Smooth muscle cell of the brain vasculature (primary cell): ENCODE results near the gene SRD5A3.
A peak's percentile ranks its signal among the peaks of the same experiment; 100 is the strongest.

Experiments
- DNase-seq: peaks from one replicate; pipeline ENCODE4 v3.0.0-alpha.2; 2012; ENCODE audit warnings: low read depth, low spot score

Gene SRD5A3

DNA sequence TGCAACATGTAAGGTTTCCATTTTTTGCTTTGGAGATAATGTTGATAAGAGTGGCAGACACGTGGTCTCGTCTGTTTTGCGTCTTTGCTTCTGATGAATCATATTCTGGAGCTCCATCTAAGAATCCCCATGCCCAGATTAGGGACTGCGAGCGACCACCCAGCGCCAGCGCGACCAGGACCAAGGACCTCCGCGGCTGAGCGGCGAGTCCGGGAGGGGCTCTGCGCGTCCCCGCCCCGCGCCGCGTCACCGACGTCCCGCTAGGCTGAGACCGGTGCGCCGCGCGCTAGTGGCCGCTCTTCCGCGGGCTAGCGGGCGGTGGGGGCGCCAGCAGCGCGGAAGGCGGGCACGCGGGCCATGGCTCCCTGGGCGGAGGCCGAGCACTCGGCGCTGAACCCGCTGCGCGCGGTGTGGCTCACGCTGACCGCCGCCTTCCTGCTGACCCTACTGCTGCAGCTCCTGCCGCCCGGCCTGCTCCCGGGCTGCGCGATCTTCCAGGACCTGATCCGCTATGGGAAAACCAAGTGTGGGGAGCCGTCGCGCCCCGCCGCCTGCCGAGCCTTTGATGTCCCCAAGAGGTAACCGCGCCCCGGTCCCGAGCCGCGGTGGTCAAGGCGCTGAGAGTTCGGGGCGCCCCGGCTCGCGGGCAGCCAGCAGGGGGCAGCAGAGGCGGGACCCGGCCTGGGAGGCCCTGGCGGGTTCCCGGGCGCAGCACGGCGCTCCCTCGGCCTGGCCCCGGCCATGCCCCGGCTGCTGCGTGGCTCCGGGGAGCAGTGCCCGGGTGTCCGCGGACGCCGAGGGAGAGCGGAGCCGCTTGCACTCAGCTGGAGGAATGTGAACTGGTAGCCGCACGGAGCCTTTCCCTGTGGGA, at the start of gene SRD5A3:
SRD5A3 (plus strand) TSS at position 263 of the 871 bp plus-strand sequence; CDS start at position 358, 95 bp downstream.
- no peak for DNase-seq

DNA sequence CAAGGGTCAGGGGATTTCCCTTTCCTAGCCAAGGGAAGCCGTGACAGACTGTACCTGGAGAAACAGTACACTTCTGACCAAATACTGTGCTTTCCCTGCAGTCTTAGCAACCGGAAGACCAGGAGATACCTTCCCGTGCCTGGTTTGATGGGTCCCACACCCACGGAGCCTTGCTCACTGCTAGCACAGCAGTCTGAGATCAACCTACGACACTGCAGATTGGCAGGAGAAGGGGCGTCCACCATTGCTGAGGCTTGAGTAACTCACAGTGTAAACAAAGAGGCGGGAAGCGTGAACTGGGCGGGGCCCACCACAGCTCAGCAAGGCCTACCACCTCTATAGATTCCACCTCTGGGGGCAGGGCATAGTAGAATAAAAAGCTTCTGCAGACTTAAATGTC, 48.7 kb upstream of the SRD5A3 start:
- no peak for DNase-seq

DNA sequence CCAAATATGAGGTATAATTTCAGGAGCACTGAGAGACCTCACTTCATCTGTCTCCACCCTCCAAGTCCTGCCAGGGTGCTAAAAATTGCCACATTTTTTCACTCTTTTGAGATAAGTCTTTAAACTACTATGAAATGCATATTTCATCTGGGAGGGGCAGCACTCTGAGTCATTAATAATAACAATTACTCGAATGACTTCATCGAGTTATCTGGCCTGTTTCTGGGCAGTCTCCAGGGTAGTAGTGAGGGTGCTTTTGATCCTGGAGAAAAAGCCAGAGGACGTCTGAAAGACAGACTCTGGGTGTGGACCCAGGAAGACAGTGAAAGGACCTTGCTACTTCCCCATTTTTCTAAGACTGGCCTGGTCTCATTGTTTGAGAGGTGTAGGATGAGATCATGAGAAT, 42.3 kb upstream of the SRD5A3 start:
- no peak for DNase-seq

DNA sequence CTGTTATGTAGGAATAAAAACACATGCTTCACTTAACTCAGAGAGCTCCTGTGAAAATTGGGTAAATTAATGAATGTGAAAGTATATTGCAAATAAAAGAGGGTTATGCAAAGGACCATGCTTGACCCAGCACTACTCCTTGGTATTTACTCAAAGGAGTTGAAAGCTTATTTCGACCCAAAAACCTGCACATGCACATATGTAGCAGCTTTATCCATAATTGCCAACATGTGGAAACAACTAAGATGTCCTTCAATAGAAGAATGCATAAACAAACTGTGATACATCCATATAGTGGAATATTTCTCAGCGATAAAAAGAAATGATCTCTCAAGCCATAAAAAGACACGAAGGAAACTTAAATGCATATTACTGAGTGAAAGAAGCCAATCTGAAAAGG, 41.7 kb upstream of the SRD5A3 start:
- no peak for DNase-seq

DNA sequence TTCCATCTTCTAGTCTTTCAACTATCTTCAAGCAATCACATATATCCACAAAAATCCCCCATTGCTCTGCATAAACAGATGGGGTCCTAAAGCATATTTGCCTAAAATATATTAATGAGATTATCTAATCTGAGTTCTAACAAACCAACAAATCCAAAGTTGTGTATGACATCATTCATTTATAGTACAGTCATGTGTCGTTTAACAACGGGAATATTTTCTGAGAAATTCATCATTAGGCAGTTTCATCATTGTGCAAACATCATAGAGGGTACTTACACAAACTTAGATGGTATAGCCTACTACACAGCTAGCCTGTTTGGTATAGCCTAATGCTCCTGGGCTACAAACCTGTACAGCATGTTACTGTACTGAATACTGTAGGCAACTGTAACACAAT, 38.0 kb upstream of the SRD5A3 start:
- no peak for DNase-seq

DNA sequence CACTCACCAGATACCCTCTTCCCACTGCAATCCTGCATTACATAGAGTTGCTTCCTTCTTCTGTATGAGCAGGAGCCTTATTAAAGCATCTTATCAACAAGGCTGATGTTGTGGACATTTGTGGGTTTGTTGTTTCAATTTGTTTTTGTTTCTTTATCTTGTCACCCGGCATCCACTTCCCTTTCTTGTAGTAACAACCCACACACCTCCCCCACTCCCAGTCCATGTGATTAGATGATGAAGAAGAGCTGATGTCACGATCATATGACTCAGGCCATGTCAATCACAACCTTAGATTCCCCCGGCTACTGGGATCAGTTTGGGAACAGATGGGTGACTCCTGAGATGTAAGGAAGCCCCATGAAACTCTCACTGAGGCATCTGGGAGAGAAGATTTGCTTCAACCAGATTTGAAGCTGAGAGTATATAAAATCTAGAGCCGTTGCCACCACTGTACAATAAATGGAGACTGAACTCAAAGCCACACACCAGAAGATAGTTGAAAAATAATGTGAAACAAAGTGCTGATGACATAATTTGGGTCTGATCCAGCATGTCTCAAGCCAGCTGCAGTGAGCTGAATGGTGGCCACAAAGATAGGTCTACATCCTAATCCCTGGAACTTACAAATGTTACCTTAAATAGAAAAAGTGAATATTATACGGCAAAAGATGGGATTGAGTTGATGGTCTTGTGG, 34.1 kb upstream of the SRD5A3 start:
- no peak for DNase-seq

DNA sequence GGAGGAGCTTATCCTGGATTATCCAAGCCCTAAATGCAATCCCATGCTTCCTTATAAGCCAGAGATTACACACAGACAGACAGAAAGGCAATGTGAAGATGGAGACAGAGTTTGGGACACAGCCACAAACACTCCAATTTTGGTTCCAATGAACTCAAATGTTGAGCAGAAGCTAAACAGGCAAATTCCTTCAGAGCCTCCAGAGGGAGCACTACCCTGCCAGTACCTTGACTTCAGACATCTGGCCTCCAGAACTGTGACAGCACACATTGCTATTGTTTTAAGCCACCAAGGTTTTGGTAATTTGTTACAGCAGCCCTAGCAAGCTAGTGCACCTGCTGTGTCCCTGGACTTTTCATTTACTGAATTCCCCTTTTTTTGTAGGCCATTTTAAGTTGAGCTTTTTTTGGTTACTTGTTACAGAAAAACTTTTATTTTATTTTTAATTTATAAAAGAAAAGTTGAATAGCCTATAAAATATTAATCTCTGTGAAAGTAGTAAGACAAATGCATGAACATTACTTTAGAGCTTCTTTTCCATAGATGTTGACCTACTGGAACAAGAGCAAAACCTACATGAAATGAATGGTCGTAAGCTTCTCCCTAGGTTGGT, 33.4 kb upstream of the SRD5A3 start:
- DNase-seq: no peak

DNA sequence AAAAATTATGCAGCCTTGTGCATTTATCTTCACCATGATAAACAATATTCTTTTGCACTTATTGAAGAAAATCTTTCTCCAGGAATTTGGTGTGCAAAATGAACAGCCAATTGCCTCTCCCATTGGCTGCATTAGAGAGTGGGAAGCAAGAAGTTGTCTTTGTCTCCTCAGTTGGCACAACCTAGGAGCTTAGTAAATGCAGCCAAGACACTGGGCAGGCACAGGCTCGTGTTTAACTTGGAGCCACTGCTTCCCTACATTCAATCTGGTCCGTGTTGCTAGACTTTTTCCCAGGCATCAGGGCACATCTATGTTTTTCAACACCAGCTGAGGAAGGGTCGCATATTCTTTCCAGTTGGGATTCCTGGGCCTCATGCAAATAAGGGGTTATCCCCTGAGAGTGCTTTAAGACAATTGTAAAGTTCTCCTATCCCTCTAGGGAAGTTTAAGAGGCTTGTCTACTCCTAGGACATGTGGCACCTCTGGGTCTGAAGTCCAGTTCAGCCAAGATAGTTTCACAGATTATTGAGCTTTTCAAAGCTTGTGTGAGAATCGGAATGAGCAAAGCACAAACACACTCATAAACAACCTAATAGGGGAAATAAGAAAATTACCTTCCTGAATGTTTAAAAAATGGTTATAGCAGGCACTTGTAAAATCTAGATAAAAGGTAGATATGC, 31.8 kb upstream of the SRD5A3 start:
- no peak for DNase-seq

DNA sequence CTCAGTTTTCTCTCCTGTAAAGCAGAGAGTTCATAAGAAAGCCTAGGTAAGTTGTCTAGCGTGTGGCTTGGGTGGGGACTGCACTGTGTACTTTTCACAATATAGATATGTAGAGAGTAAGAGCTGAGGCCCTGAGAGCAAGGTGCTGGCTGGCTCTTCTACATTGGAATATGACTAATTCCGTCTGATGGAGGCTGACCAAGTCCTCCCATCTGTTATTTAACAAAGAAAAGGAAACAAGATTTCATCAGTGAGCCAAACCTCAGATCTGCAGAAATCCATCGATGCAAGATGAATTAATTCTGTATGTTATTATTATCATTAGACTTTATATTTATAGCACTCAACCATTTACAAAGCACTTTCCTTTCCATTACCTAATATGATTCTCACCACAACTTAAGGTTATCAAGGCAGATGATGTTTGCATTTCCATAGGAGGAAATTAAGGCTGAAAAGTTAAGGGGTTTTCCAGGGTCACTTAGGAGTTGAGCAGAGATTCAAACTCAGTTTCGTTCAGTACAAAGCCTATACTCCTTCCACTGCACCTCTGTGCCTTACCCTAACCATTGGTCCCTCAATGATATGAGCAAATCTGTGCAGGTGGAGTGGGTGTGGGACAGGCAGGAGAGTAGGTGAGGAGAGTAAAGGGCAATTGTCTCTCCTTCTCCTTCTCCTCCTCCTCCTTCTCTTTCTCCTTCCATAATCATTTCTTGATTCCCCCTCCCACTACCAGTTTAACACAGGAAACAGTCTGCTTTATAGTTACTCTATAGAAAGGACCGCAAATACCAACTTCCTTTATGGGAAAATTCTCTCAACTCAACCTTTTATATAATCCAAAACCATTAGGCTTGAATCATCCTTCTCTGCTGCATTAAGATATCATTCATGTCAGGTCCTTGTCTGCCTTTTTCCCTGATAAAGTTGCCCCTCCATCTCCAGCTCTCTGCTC, 27.6 kb upstream of the SRD5A3 start:
- no peak for DNase-seq

DNA sequence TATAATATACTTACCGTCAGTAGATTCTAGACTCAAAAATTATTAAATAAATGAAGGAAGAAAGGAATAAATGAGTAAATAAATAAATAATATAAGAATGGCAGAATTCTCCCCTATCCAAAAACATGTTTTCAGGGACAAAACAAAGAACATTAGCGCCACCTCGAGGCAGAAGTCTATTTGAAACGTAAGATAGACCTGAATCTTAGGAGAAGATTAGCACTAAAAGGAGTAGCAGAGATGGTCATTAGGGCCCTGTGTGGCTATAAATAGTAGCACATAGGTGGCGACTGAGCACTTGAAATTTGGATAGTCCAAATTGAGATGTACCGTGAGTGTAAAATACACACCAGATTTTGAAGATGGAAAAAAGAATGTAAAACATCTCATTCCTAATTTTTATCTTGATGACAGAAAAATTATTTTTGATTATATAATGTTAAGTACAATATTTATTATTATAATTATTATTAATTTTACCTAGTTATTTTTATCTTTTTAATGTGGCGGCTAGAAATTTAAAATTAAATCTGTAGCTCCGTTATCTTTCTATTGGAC, 24.3 kb upstream of the SRD5A3 start:
- DNase-seq: peak; percentile 73

DNA sequence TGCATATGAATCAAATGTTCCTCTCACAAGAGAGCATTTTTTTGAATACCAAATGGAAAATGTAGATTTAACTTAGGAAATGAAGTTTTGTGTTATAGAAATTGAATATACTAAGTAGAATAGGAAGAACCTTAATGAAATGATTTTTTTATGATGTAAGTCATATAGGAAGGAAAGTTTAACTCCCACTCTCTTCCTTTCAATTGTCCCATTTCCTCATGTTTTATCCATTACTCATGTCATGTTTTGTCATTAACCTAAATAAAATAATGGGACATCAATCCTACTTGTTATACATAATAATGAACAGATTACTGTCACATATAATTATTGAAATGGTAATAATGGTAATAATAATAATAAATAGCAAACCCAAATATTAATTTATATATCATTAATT, 22.7 kb upstream of the SRD5A3 start:
- no peak for DNase-seq

DNA sequence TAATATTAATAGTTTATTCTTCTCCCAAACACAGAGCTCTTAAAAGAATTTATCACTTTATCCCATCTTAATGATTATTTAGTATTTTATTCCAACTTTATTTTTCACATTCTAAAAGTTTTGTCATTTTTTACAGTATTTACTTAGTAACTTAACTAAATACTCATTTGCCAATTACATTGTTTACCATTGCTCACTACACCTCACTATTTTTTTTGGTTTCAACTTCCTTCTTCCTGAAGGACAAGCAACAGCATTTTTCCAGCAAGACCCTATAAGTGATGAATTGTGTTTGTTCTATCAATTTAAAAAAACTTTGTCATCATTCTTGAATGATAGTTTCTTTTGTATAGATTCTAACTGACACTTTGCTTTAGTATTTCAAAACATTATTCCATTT, 19.4 kb upstream of the SRD5A3 start:
- DNase-seq: no peak

DNA sequence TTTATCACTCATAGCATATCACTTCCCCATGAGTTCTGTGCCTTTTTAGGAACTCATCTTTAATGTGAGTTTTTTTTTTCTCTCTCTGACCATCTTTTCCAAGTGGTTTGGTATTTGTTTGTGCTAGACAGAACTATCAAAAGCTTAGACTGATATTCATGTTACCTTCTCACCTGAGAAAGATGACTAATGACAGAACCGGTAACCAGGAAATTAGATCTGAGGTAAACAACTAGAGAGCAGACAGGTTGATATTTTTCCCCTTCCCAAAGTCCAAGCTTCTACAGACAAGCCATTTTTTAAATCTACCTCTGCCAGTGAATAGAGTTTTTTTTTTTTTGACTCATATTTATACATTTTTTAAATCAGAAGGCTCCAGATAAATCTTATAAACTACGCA, 17.0 kb upstream of the SRD5A3 start:
- DNase-seq: no peak

DNA sequence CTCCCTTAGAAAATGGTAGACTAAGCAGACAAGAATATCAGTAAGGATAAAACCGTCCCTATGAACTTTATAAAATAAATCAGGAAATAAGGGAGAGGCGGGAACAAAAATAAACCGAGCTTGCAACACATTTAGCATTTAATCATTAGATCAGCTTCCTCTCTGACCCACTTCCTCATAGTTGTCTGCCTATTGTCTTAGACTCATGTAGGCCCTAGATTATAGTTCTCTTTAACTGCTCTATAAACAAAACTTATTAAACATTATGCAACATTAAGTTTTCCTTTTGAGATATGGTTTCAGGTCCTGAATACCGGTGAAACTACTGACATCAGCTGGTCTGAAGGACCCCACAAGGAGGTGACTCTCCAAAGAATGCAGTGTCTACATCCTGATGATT, 15.8 kb upstream of the SRD5A3 start:
- no peak for DNase-seq

DNA sequence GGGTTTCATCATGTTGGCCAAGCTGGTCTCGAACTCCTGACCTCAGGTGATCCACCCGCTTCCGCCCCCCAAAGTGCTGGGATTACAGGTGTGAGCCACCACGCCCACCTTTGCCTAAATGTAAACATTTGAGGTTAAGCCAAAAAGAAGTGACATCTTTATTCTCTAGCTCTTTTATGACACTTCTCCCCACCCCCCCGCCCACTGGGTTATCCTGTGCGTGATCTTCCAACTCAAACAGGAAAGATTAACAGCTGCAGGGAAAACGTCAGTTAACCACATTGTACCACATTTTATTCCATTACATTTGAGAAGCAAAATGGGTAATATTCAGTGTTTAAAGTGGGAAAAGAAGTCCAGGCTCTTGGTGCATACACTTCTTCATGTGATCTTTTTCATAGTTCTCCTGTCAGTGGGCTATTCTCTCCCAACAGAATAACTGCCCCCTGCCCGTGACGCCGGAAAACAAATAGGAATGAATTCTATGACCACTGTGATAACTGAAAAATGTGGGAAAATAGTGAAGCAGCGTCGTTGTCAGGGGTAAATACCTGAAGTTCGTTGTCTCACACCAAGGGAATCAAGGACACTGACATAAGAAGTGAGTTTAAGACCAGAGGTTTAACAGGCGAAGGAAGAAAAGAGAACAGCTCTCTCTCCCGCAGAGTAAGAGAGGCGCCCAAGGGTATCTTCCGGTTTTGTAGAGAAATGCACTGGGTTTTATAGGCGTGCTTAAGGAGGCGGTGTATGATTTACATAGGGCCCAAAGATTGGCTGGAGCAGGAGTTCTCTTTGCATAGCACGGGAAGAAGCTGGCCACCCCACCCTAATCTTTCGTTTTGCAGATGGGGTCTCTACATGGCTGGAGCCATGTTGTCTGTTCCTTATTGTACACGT, 9.7 kb upstream of the SRD5A3 start:
- DNase-seq: no peak

DNA sequence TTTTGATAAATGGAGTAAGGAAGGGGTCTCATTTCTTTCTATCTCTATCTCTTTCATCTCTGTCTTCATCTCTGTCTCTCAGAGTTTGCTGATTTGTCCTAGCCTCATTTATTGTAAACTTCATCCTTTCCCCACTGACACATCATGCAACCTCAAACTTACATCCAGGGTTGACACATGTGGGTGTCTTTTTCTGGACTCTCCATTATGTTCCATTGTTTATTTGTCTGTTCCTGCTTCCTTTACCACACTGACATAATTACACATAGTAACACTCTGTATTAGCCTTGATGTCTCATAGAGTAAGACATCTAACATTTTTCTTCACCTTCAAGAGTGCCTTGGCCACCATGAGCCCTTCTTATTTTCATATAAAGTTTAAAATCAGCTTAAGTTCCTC, 8.1 kb upstream of the SRD5A3 start:
- no peak for DNase-seq

DNA sequence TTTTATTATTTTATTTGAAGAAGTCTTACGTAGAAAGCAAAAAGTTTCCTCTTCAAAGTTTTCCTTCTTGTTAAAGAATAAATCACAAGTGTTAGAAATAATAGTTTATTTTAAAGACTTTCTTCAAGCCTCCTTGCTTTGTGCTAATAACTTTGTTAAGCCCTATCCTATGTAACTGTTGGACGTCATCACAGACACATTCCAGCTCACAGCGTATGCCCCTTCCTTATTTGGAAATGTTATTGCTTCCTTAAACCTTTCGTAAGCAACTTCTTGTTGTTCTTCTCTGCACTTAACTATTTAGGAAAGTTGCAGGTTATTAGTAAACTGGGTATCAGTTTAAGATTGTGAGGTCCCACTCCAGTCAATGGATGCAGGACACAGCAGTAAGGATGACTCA, 7.6 kb upstream of the SRD5A3 start:
- DNase-seq: no peak

DNA sequence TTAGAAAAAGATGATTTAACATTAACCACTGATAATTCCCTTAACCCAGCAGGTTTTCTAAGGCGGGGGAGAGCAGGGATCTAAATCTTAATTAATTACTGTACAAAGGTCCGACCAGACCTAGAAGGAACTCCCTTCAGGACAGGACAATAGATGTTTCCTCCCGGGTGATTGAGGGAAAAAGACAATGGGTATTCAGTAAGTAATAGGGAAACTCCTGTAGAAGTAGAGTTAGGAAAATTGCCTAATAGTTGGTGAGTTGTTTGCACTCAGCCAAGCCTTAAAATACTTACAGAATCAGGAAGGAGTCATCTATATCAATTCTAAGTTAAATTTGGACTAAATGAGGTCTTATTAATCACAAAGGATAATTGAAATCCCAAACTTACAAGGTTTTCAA, 5.8 kb upstream of the SRD5A3 start:
- no peak for DNase-seq

DNA sequence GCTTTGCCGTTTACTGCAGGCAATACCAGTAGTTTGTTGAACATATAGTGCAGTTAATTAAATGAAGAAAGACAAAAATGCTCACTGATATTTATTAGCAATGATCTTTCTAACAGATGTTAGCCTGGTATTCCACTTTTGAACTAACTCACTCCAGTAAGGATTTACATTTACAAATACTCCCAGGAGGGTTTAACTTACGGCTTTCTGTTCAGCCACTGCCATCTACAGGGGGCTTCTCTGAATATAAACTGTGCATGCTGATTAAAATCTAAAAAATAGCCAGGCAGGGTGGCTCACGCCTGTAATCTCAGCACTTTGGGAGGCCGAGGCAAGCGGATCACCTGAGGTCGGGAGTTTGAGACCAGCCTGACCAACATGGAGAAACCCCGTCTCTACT, 2.2 kb upstream of the SRD5A3 start:
- no peak for DNase-seq

DNA sequence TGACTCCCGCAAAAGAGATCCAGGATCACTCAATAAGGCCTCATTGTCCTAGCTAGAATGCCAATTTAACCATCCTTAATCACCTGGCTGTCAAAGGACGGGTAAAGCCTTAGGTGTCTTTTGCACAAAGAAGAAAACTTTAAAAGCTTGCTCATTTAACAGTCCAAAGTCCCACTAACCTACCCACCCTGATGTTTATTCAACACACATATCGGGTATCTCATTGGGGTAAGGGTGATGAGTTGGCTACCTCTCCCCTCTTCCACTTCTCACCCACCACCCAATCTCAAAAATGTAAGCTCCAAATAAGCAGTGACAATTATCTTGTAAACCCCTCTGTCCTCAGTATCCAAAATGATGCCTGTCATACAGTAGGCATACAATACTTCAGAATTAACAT, 988 bp upstream of the SRD5A3 start:
- no peak for DNase-seq
